Lower lobe of right lung (tissue), 2 donors: ENCODE measurements around the gene SLC1A1. TPM values are rescaled to one million over a fixed set of nuclear protein-coding genes. Genes with fewer than 3 reads are reported as not detected.

ENCODE experiments used
- ATAC-seq, 2 donors: fragments of 200-7000 bp; cut with Tn5 transposase; one replicate each; pipeline ENCODE4 v1.9.1; 2020 to 2022; ENCODE audit warnings: mild to moderate bottlenecking in 2 of 2, moderate library complexity in 2 of 2
- DNase-seq: peaks from one replicate; pipeline ENCODE4 v3.0.0-alpha.2; 2020
- H3K27ac ChIP-seq: fragments of 200-600 bp; one replicate; pipeline ENCODE4 v1.8.0; 2022
- H3K27me3 ChIP-seq: fragments of 200-600 bp; one replicate; pipeline ENCODE4 v1.8.0; 2022; ENCODE audit warnings: low read depth
- H3K36me3 ChIP-seq: fragments of 200-600 bp; one replicate; pipeline ENCODE4 v1.8.0; 2022; ENCODE audit warnings: mild to moderate bottlenecking
- H3K4me1 ChIP-seq: fragments of 200-600 bp; one replicate; pipeline ENCODE4 v1.8.0; 2022
- H3K4me3 ChIP-seq: fragments of 200-600 bp; one replicate; pipeline ENCODE4 v1.8.0; 2022; ENCODE audit warnings: mild to moderate bottlenecking
- H3K9me3 ChIP-seq: fragments of 200-600 bp; one replicate; pipeline ENCODE4 v1.8.0; 2022
- intact Hi-C: fragments of 100-400 bp; cut with DNase I; formaldehyde crosslinking; loops from one replicate; pipeline ENCODE4 v1.11.0; 2022
- total RNA-seq: library from RNA; stranded (reverse); fragmentation: NEBNext Ultra II Directional; extraction: Animal tissue kit (Norgen Biotek cat#: 25700); gene quantifications from one replicate; pipeline ENCODE4 v1.2.1, GENCODE V29; 2021
- TF ChIP-seq, protein P1 (sequence below): fragments of 200-600 bp; IDR thresholded peaks from one replicate; pipeline ENCODE4 v1.8.0; 2022; ENCODE audit warnings: antibody characterized with exemption, mild to moderate bottlenecking
- donor health status: DM: no; HTN: yes; CAD: no; lungs with severe emphysema.

The SLC1A1 gene
- total RNA-seq, 1 donor from 2014 or later: 31.4 TPM

DNA sequence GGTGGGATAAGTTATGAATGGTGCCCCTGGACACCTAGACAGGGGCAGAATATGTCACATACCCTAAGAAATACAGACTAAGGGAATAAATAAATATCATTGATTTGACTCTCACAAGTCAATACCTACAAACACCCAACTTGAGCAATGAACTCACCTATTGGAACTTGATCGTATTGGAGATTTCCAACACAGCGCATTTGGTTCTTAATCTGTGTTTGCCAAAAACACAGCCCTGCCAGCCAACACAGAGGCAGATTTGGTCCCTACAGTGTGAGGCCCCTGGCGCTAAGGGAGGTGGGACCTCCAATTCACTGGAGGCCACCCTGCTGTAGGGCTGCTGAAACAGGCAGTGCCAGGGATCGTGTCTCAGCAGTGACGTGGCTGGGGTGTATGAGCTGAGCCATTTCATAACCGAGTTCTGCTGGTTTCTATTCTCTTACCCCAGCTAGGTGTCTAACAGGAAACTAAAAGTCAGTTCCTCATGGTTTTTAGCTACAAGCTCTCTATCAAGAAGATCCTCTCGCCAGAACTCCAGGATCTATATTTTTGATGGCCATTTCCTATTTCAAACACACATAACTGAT lies 84.5 kb downstream of the SLC1A1 start:
- no peaks in the 10 kb centered on the region for H3K9me3 ChIP-seq
- DNase-seq (no peak), ATAC-seq (no peak)
- no peaks in the 10 kb centered on the region for H3K27me3 ChIP-seq
- intact Hi-C loops: no loop called here
- H3K36me3 ChIP-seq: peaks cover 23% of the 10 kb centered on the region
- H3K27ac ChIP-seq: no peak overlapping the region
- no peak overlapping the region for H3K4me3 ChIP-seq
- no peaks in the 10 kb centered on the region for H3K4me1 ChIP-seq
- TF ChIP-seq, protein P1, sequence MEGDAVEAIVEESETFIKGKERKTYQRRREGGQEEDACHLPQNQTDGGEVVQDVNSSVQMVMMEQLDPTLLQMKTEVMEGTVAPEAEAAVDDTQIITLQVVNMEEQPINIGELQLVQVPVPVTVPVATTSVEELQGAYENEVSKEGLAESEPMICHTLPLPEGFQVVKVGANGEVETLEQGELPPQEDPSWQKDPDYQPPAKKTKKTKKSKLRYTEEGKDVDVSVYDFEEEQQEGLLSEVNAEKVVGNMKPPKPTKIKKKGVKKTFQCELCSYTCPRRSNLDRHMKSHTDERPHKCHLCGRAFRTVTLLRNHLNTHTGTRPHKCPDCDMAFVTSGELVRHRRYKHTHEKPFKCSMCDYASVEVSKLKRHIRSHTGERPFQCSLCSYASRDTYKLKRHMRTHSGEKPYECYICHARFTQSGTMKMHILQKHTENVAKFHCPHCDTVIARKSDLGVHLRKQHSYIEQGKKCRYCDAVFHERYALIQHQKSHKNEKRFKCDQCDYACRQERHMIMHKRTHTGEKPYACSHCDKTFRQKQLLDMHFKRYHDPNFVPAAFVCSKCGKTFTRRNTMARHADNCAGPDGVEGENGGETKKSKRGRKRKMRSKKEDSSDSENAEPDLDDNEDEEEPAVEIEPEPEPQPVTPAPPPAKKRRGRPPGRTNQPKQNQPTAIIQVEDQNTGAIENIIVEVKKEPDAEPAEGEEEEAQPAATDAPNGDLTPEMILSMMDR: no peak

DNA sequence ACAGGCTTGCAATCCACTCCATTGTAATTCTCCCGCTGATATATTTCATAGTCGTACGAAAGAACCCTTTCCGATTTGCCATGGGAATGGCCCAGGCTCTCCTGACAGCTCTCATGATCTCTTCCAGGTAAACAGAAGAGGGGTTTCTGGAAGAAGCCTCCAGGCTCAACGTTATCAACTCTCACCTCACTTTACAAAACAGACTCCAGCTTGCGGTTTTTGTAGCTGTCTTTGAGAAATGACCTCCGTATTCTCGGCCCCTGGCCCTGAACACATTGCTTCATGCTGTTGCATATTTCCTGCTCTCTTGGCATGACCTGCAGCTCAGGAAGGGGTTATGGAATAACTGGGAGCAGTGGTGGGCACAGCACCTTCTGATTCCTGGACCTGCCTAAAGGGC lies 85.7 kb downstream of the SLC1A1 start:
- Histone ChIP-seq H3K9me3 (no peaks in the 10 kb centered on the region), H3K4me1 (no peaks in the 10 kb centered on the region), H3K27ac (no peak overlapping the region), H3K4me3 (no peak overlapping the region), H3K36me3 (peaks cover 23% of the 10 kb centered on the region), H3K27me3 (no peaks in the 10 kb centered on the region)
- intact Hi-C loops: no loop called here
- ATAC-seq (no peak), DNase-seq (no peak)
- TF ChIP-seq, protein P1: no peak

DNA sequence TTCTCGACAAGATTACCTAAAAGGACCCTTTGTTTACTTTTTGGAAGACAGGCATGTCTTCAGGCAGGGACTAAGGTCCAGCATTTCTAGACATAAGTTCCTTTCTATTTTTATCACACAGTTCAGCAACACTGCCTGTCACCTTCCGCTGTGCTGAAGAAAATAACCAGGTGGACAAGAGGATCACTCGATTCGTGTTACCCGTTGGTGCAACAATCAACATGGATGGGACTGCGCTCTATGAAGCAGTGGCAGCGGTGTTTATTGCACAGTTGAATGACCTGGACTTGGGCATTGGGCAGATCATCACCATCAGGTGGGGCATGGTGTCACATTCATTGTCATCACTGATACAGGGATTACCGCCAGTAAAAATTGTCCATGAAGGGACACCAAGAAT lies 86.2 kb downstream of the SLC1A1 start:
- intact Hi-C loops: no loop called here
- TF ChIP-seq, protein P1: no peak
- Histone ChIP-seq H3K4me3 (no peak overlapping the region), H3K27me3 (no peaks in the 10 kb centered on the region), H3K36me3 (peaks cover 23% of the 10 kb centered on the region), H3K9me3 (no peaks in the 10 kb centered on the region), H3K27ac (no peak overlapping the region), H3K4me1 (peaks cover under 1% of the 10 kb centered on the region)
- DNase-seq: no peak
- no peak for ATAC-seq

DNA sequence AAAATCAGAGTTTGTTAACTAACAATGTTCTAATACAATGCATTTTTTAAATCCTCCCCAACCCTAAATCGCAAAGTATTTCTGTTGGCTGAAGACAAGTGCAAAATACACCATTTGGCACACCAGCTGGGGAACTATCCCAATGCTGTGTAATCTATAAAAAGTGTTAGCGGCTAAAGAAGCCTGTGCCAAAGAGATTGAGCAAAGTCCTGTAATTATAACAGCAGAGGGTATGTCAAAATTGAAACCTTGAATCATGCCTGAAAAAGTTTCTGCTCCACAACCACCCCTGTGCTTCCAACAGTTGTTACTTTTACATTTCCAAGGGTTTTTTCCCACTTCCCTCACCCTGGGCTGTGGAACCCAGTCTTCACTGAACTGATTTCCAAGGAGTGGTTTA lies 88.7 kb downstream of the SLC1A1 start:
- H3K9me3 ChIP-seq: no peaks in the 10 kb centered on the region
- H3K27me3 ChIP-seq: no peaks in the 10 kb centered on the region
- no peak for ATAC-seq
- H3K27ac ChIP-seq: no peak overlapping the region
- DNase-seq: no peak
- H3K36me3 ChIP-seq: peaks cover 15% of the 10 kb centered on the region
- intact Hi-C loops: no loop called here
- TF ChIP-seq, protein P1: no peak
- no peak overlapping the region for H3K4me3 ChIP-seq
- peaks cover 4% of the 10 kb centered on the region for H3K4me1 ChIP-seq

DNA sequence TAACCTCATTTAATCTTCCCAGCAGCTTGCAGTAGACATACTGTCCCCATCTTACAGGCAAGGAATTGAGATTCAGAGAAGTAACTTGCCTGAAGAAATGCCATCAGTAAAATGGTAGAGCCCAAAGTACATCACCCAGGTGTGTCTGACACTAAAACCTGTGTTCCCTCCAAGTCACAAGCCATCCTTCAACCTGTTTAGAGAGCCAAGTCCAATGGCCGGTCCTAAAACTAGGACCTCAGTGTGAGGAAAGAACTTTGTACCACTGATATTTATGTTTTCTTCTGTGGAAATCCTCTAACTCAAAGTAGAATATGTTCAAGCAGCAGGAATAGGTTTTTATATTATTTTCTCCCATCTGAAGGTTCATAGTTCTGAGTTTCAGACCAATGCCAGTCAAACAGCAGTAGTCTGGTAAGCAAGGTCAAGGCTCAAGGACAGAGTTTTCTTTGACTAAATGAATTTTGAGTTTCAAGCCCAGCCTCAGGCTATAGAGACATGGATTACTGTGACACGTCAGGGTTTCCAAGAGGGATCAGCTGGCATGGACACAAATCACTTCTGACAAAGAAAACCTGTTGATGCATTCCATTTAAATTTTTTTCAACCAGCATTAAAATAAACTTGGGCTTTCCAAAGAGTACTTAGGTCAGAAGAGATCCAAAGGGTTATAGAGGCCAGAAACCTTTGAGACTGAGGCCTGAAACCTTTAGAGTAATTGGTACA lies 90.9 kb downstream of the SLC1A1 start:
- DNase-seq (no peak), ATAC-seq (peak in 1 of 2 donors; percentile 39)
- Histone ChIP-seq H3K4me1 (peaks cover 4% of the 10 kb centered on the region), H3K36me3 (peaks cover 27% of the 10 kb centered on the region), H3K4me3 (no peak overlapping the region), H3K27me3 (no peaks in the 10 kb centered on the region), H3K27ac (no peak overlapping the region), H3K9me3 (no peaks in the 10 kb centered on the region)
- TF ChIP-seq, protein P1: no peak
- intact Hi-C loops: no loop called here
